ENCODE data around the gene GPR84.

Gene GPR84

DNA sequence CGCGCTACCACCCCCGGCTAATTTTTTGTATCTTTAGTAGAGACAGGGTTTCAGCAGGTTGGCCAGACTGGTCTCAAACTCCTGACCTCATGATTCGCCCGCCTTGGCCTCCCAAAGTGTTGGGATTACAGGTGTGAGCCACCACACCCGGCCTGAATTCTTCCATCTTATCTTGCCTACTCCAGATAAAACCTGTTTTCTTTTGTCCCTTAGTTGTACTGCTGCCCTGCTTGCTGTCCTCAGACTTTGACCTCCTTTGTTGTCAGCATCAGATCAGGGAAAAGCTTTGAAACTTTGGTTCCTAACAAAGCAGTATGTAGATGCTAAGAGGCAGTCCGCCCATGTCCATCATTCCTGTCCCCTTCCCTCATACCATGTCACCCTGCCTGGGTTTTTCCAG, 23.4 kb downstream of the GPR84 start:
- Histone ChIP-seq H4K20me1 (ENCODE audit: control insufficient read depth, insufficient read depth, low read depth, low read length) (no peaks in the 10 kb centered on the region), H3K4me2 (ENCODE audit: low read length) (no peak overlapping the region), H3K9me3 (ENCODE audit: control insufficient read depth, insufficient read depth, low read length) (no peaks in the 10 kb centered on the region), H3K4me1 (ENCODE audit: control insufficient read depth, low read length) (peaks cover 13% of the 10 kb centered on the region), H3K79me2 (ENCODE audit: control insufficient read depth, low read length) (peaks cover 2% of the 10 kb centered on the region; the same call in 1 of the 2 replicates), H3K27ac (ENCODE audit: low read depth, low read length) (no peak overlapping the region), H3F3A (ENCODE audit: control insufficient read depth, insufficient read depth) (no peaks in the 10 kb centered on the region), H3K4me3 (ENCODE audit: low read length) (no peak overlapping the region), H3K36me3 (ENCODE audit: control insufficient read depth, low read length) (peaks cover 38% of the 10 kb centered on the region), H3K9me2 (replicated peaks; ENCODE audit: control insufficient read depth, low read length) (no peaks in the 10 kb centered on the region), H3K27me3 (ENCODE audit: control insufficient read depth, low read length) (no peaks in the 10 kb centered on the region)
- TF ChIP-seq, protein P1, sequence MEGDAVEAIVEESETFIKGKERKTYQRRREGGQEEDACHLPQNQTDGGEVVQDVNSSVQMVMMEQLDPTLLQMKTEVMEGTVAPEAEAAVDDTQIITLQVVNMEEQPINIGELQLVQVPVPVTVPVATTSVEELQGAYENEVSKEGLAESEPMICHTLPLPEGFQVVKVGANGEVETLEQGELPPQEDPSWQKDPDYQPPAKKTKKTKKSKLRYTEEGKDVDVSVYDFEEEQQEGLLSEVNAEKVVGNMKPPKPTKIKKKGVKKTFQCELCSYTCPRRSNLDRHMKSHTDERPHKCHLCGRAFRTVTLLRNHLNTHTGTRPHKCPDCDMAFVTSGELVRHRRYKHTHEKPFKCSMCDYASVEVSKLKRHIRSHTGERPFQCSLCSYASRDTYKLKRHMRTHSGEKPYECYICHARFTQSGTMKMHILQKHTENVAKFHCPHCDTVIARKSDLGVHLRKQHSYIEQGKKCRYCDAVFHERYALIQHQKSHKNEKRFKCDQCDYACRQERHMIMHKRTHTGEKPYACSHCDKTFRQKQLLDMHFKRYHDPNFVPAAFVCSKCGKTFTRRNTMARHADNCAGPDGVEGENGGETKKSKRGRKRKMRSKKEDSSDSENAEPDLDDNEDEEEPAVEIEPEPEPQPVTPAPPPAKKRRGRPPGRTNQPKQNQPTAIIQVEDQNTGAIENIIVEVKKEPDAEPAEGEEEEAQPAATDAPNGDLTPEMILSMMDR (IDR thresholded peaks at IDR 0.05; ENCODE audit: low read depth, low read length, poor library complexity, severe bottlenecking): no peak
- TF ChIP-seq EZH2phosphoT487 (IDR thresholded peaks at IDR 0.05; ENCODE audit: borderline replicate concordance, low read length): no peak

DNA sequence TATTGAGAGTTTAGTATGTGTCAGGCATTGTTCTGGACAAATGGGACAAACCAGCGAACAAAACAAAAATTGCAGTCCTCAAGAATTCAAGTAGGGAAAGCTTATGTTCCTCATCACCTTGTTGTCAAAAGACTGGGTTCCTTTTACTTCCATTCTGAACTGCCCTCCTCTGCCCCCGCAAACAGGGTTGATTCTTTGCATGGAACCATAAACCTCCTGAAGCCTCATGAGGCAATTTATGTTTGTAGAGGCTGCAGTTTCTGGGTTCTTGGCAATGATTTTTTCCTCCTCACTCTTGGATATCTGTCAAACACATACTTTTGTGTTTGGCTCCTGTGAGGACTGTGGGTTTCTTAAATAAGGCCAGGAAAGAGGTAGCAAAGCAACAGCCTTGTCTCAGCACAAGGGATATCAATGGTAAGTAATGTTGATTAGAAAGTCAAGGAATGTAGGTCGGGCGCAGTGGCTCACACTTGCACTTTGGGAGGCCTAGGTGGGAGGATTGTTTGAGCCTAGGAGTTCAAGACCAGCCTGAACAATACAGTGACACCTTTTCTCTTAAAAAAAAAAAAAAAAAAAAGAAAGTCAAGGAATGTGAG, 25.5 kb downstream of the GPR84 start:
- peaks cover 29% of the 10 kb centered on the region for H3K36me3 ChIP-seq (ENCODE audit: control insufficient read depth, low read length)
- no peak overlapping the region for H3K27ac ChIP-seq (ENCODE audit: low read depth, low read length)
- no peaks in the 10 kb centered on the region for H3K9me3 ChIP-seq (ENCODE audit: control insufficient read depth, insufficient read depth, low read length)
- no peak for TF ChIP-seq EZH2phosphoT487 (IDR thresholded peaks at IDR 0.05; ENCODE audit: borderline replicate concordance, low read length)
- TF ChIP-seq, protein P1 (IDR thresholded peaks at IDR 0.05; ENCODE audit: low read depth, low read length, poor library complexity, severe bottlenecking): no peak
- H3K79me2 ChIP-seq (ENCODE audit: control insufficient read depth, low read length): peaks cover 2% of the 10 kb centered on the region; the same call in 1 of the 2 replicates
- peaks cover 16% of the 10 kb centered on the region for H3K4me1 ChIP-seq (ENCODE audit: control insufficient read depth, low read length)
- no peak overlapping the region for H3K4me3 ChIP-seq (ENCODE audit: low read length)
- no peak overlapping the region for H3K4me2 ChIP-seq (ENCODE audit: low read length)
- no peaks in the 10 kb centered on the region for H4K20me1 ChIP-seq (ENCODE audit: control insufficient read depth, insufficient read depth, low read depth, low read length)
- H3K9me2 ChIP-seq (replicated peaks; ENCODE audit: control insufficient read depth, low read length): no peaks in the 10 kb centered on the region
- H3F3A ChIP-seq (ENCODE audit: control insufficient read depth, insufficient read depth): no peaks in the 10 kb centered on the region
- no peaks in the 10 kb centered on the region for H3K27me3 ChIP-seq (ENCODE audit: control insufficient read depth, low read length)

DNA sequence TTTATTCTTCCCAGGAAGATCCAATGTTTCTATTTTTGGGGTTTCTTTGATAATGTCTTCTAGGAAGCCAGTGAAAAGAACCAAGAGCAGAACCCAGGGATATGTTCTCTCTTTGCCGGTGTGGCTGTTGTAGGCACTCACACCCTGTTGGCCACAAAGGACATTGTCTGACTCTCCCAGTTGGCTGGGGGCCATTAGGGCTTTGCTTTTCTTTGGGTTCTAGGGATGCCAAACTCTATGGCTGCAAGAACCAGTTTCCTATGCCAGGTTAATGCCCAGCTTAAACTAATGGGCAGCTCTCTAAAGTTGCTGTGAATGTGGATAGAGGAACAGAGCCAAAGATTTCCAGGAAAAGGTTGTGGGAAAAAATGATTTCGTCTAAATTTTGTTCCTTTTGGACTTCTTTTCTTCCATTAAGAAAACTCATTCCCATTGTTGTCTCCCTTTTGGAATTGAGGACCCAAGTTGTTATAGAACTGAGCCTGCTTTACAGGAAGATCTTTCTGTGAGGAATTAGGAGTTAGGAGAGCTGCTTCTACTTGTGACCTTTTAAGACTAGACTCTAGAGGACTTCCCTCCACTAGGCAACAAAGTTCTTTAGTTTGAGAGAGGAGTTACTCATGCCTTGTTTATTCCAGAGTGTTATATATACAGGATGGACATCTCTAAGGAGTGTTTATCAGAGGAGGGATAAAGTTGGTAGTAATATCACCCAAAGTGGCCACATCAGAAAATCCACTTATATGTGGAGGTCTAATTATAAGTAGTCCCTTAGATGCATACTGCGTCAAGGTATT, 26.2 kb downstream of the GPR84 start:
- TF ChIP-seq, protein P1 (IDR thresholded peaks at IDR 0.05; ENCODE audit: low read depth, low read length, poor library complexity, severe bottlenecking): no peak
- no peak for TF ChIP-seq EZH2phosphoT487 (IDR thresholded peaks at IDR 0.05; ENCODE audit: borderline replicate concordance, low read length)
- Histone ChIP-seq H3F3A (ENCODE audit: control insufficient read depth, insufficient read depth) (no peaks in the 10 kb centered on the region), H3K27ac (ENCODE audit: low read depth, low read length) (no peak overlapping the region)

More for the DNA sequence above, 26.2 kb downstream of the GPR84 start:
- Histone ChIP-seq H3K4me3 (ENCODE audit: low read length) (no peak overlapping the region), H3K79me2 (ENCODE audit: control insufficient read depth, low read length) (peaks cover 5% of the 10 kb centered on the region; the same call in 1 of the 2 replicates), H3K9me2 (replicated peaks; ENCODE audit: control insufficient read depth, low read length) (no peaks in the 10 kb centered on the region), H3K36me3 (ENCODE audit: control insufficient read depth, low read length) (peaks cover 21% of the 10 kb centered on the region), H3K4me1 (ENCODE audit: control insufficient read depth, low read length) (peaks cover 16% of the 10 kb centered on the region), H4K20me1 (ENCODE audit: control insufficient read depth, insufficient read depth, low read depth, low read length) (no peaks in the 10 kb centered on the region), H3K9me3 (ENCODE audit: control insufficient read depth, insufficient read depth, low read length) (no peaks in the 10 kb centered on the region), H3K4me2 (ENCODE audit: low read length) (no peak overlapping the region), H3K27me3 (ENCODE audit: control insufficient read depth, low read length) (no peaks in the 10 kb centered on the region)

All from DOHH2 (cell line).